GM12864 (cell line): ENCODE results near the gene RAP2C.

Source experiments
- DNase-seq: peaks from one replicate; pipeline ENCODE4 v3.0.0-alpha.2; 2011; ENCODE audit warnings: low read depth
- H3K4me3 ChIP-seq: 2 replicates; pipeline ENCODE4 v1.5.1; 2011; ENCODE audit warnings: mild to moderate bottlenecking, low read depth, low read length, control low read depth
- CTCF ChIP-seq: IDR thresholded peaks from 2 replicates; pipeline ENCODE4 v1.5.1; 2011; ENCODE audit warnings: low read depth, mild to moderate bottlenecking, moderate library complexity, low read length, control low read depth, inconsistent platforms; ENCODE audit errors: missing control alignments

RAP2C gene

GRCh38 chrX:132184871-132185270, 34.4 kb downstream of the RAP2C start:
- no peak overlapping the region for H3K4me3 ChIP-seq
- DNase-seq: no peak
- no peak for TF ChIP-seq CTCF

DNA sequence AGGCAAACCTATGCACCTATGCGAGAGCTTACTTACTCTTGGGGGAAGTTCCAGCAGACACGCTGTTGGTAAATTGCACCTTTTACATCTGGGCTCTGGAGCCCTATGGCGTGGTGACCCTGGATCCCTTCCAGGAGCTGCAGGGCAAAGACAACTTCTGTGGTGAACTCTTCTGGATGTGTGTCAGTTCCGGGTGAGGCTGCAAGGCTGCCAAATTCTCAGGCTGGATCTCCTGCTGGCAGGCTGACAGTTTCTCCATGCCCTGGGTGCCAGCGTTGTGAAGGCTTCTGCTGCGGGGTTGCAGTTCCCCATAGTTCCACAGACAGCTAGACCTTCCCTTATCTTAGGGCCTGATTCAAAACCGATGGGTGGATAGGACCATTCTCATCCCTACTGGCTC, 37.9 kb downstream of the RAP2C start:
- TF ChIP-seq CTCF: no peak
- H3K4me3 ChIP-seq: no peak overlapping the region
- no peak for DNase-seq

DNA sequence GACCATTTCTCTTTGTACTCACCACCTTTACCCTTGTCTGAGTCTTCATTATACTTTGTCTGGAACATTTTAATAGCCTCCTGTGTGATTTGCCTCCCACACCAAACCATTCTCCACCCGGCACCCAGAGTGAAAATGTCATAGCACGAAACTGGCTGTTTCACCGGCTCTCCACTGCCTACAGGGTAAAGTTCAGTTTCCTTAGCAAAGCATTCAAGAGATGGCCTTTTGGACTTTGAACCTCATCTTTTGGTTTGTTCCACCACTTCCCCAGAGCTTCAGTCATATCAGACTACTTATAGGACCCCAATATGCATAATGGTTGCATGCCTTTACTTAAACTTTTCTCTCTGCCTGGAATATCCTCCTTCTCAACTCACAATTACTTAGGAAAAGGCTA, 38.3 kb downstream of the RAP2C start:
- no peak overlapping the region for H3K4me3 ChIP-seq
- DNase-seq: no peak
- TF ChIP-seq CTCF: no peak

DNA sequence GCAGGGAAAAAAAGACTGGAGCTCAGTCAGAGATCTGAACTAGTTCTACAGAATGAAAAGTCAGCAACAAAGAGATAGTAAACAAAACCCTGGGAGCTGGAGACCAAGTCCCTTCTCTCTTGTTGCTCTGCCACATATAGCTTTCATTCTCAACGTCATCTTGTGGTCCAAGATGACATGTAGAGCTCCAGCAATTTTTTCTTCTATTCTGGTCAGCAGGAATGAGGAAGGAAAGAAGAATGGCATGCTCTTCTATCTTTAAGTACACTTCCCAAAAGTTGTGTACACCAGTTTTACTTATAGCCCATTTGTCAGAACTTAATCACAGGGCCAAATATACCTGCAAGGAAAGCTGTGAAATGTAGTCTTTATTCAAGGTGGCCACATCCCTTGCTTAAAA, 45.6 kb downstream of the RAP2C start:
- no peak overlapping the region for H3K4me3 ChIP-seq
- TF ChIP-seq CTCF: no peak
- DNase-seq: no peak

- no peak overlapping the region for H3K4me3 ChIP-seq
- TF ChIP-seq CTCF: no peak
- DNase-seq: no peak
These were observed 47.4 kb downstream of the RAP2C start for GRCh38 chrX:132171881-132172280.

- DNase-seq: no peak
- H3K4me3 ChIP-seq: no peak overlapping the region
- peak; percentile 6 for TF ChIP-seq CTCF
These were observed 47.8 kb downstream of the RAP2C start for GRCh38 chrX:132171478-132171877.

DNA sequence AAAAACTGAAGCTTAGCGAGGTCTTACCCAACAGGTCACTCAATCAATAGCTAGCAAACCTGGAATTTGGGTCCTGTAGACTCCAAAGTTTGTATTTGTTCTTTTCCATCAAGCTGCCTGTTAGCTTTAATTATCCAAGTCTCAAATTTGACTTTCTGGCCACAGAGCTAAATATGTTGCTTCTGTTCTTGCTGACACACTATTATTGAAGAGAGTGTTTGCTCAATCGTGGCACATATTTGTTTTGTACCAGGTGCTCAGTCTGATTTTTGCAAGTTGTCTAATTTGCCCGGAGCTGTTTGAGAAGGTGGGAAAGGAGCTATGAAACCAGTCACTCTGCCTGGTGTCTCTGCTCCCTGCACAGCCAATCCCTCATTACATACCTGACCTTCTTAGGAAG, 49.7 kb downstream of the RAP2C start:
- DNase-seq: no peak
- H3K4me3 ChIP-seq: no peak overlapping the region

More for the DNA sequence above, 49.7 kb downstream of the RAP2C start:
- TF ChIP-seq CTCF: no peak
